NCI-H2196 treated with DMSO at 0.1 percent for 48 hours (cell line): ENCODE data around the gene ADAMTS7.
"Not testable (repeated sequence)": the region's sequence is repeated elsewhere in the genome, so short reads cannot be mapped to it uniquely, and the experiment has no call there.

ENCODE experiments used
- DNase-seq: peaks from one replicate; lab custom pipeline; 2025; ENCODE audit not compliant: unreplicated experiment; lab: John Stamatoyannopoulos, UW

Gene ADAMTS7

DNA sequence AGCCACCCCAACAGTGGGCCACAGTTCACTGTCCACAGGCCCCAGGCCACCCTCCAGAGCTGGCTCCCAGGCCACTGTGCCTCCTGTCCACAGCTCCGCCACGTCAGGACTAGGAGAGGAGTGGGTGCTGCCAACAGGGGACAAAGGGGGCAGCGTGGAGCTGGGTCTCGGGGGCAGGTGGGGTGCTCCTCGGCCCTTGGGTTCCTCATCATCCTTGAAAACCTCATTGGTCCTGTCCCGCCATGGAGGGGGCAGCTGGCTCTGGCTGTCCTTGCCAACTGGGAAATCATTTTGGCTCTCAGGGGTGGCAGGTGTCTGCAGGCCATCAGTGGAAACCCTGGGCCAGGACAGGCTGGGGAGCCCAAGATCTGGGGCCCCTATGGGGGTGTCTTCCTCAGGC is 45.2 kb downstream of the ADAMTS7 start:
- no peak for DNase-seq

GRCh38 chr15:78765154-78765860 is 46.0 kb downstream of the ADAMTS7 start:
- DNase-seq = not testable (repeated sequence)

DNA sequence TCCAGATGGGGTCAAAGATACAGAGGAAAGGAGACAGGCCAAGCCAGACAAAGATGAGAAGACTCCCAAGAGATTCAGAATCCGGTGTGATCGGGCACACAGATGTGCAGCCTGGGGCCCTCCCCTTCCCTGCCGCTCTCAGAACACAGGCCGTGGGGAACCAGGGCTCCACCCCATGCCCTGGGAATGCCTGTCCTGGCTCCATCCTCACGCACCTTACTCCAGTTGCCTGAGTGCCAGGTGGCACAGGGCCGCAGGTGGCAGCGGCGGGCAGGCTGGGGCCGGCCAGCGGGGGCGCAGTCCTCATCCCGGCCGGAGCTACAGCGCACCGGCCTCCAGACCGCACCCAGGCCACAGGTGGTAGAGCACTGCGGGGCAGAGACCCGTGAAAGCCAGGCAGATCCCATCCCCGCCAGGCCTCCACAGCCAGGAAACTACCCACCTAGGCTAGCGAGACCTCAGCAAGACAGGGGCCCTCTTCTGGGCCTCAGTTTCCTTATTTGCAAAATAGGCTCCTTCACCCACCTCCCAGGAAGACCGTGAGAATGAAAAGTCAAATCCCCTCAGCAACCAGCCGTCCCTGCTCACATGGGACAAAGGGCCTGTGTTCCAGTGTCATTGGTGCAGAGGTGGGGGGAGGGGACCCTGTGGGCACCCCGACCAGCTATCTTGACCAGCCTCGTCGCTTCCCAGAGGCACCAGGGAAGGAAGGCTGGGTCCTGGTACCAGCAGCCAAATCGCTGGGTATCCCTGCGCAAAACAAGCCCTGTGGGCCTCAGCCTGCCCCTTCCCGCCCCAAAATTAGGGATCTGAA is 46.7 kb downstream of the ADAMTS7 start:
- not testable (repeated sequence) for DNase-seq

DNA sequence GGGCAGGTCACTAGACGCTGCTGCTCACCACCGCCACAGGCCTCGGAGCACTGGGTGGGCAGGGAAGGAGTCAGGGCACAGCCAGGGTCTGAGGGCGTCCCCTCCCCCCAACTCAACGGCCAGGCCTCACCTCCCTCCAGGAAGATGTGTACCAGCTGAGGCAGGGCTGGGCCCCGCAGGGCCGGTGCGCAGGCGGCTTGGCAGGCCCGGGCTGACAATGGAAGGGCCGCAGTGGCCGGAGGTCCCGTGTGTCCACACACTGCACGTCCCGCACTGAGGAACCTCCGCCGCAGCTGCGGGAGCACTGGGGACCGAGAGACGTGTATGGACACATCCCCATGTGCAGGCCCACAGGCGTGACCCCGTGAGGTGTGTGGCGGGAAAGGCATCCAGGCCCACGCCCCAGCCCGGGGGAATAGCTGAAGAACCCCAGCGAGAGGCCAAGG is 47.4 kb downstream of the ADAMTS7 start:
- DNase-seq = no peak

DNA sequence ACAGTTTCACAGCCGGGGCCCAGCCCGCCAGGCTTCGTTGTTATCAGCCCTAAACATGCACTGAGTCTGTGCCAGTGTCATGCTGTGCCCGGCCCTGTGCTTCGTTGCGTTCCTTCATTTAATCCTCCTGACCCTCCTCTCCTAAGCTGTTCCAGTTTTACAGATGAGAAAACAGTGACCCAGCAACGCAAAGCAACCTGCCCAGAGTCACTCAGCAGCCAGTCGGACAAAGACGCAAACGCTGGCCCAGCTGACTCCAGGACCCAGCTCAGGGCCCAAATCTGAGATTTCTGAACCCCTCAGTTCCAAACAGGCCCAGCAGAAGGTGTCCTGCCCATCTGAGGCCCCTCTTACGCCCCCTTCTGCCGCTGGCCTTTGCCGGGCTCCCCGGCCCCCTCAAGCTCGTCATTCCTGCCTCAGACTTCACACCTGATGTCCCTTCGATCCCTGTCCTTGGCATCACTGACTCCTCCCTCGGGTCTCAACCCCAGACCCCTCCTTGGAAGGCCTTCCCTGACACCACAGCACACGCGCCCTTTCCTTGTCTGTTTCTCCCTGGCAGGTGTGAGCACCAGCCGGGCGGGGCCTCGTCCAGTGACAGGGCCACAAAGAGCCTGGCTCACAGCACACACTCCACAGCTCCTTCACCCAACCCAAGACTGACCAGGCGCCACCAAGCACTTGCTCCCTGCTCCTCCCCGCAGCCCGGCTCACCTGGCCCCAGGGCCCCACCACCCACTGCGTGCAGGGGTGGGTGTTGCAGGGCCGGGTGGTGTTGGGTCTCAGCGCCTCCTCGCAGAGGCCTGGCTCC is 48.1 kb downstream of the ADAMTS7 start:
- DNase-seq = no peak

- DNase-seq = not testable (repeated sequence)
These were observed 48.8 kb downstream of the ADAMTS7 start for GRCh38 chr15:78762386-78762961.

DNA sequence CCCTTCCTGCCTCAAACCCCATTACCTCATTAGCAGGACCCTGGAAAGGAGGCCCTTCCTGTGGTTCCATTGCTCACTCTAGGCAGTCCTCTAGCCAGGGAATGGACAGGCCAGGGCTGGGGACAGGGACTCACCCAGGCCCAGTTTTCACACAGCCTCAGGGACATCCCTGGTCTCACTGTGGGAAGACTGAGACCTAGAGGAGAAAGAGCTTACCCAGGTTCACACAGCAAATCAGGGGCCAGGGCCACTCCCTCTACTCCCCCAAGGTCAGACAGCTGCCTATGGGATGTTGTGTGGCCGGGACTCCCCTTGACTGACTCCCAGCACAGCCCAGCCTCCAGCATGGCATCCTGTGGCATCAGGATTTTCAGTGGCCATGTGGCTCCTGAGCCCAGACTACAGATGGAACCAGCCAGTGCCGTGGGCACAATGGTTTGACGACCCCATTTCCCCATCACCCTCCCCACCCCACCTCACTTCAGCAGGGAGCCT is 49.3 kb downstream of the ADAMTS7 start:
- DNase-seq = no peak

GRCh38 chr15:78761475-78761874 is 49.8 kb downstream of the ADAMTS7 start:
- not testable (repeated sequence) for DNase-seq

GRCh38 chr15:78761020-78761419 is 50.2 kb downstream of the ADAMTS7 start:
- DNase-seq = no peak

GRCh38 chr15:78760091-78760882 is 51.0 kb downstream of the ADAMTS7 start:
- not testable (repeated sequence) for DNase-seq

DNA sequence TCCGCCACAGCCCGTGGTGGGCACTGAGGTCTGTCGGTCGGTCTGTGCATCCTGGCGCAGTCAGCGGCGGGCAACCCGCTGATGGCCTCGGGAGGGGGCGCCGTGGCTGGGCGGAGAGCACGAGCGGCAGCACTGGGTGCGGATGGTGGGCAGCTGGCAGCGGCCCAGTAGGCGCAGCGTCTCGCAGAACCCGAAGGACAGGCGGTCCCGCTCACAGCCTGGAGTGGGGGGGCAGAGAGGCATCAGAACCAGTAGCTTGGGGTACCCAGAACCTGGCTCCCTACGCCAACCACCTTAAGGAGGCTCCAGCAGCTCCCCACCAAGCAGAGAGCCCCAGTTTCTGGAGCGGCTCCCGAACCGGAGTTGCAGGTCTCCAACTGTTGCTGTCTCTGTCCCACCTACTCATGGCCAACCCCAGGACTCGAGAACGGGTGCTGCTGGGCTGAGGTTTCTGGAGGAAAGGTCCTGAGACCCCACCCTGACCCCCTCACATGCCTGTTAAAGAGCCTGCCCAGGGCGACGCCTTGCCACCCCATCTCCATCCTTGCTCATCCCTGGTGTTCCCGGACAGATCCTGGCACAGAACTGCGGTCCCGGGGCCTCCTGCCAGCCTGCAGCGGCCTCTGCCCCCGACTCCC is 51.8 kb downstream of the ADAMTS7 start:
- not testable (repeated sequence) for DNase-seq

- DNase-seq = not testable (repeated sequence)
These were observed 52.6 kb downstream of the ADAMTS7 start for GRCh38 chr15:78758486-78759200.

DNA sequence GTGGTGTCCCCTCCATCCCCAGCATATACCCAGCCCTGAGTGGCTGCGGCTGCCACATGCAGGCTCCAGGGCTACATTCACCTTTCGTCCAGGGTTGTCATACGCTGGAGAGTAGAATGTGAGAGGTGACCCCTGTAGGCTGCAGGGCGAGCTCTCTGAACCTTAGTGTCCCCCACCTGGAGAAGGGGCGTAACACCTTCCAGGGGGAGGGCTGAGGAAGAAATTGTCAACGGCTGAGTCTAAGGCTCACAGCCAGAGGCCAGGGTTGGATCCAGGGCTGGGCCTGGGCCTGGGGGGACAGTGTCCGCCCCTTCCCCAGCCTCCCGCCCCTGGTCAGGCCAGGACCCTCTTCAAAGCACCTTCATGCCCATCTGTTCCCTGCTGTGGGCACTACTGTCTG is 53.2 kb downstream of the ADAMTS7 start:
- not testable (repeated sequence) for DNase-seq

DNA sequence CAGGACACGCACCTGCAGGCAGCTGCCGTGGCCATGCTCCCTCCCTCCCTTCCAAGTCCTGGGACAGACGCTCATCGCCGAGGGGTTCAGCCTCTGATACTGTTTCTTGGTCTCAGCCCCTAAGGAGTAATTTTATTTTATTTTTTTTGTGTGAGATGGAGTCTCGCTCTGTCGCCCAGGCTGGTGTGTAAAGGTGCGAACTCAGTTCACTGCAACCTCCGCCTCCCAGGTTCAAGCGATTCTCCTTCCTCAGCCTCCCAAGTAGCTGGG is 53.7 kb downstream of the ADAMTS7 start:
- DNase-seq = no peak

DNA sequence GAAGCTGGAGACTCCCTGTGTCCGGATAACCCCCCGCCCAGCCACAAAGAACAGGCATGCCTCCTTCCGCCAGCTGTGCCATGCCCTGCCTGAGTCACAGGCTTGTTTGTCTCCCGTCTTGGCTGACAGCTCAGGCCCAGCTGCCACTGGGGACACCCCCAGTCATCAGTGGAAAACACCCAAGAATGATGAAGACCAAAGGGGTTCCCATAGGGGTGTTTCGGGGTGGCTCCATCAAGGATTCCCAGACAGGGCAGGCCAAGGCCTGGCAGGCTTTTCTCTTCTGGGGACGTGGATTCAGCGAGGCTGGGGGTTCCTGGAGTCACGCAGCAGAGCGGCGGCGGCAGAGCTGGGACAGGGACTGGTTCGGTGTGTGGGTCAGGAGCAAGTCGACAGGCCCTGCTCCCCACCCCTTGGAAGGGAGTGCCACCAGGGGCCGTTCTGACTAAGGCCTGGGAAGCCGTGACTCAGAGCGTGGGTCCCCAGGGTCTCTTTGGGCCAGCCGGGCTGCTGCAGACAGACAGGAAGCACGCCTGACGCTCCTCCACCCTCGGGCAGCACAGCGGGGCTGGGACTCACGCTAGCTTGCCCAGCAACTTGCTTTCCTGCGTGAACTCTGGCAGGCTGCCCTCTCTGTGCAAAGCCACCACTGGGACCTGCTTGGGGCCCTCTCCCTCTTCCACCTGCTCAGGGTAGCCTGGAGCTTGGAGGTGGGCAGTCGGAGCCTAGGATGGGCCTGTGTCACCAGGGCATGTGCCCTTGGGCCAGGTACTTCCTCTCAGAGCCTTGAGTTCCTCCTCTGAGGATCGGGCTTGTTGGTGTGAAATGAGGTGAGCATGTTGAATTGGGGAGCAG is 54.3 kb downstream of the ADAMTS7 start:
- DNase-seq = not testable (repeated sequence)

GRCh38 chr15:78755900-78756591 is 55.2 kb downstream of the ADAMTS7 start:
- not testable (repeated sequence) for DNase-seq

- DNase-seq = not testable (repeated sequence)
These were observed 56.5 kb downstream of the ADAMTS7 start for GRCh38 chr15:78754637-78755280.
